GM18907 (cell line): ENCODE data around the gene COL16A1.

Experiments
- ATAC-seq: cut with Tn5 transposase; IDR thresholded peaks from one replicate; pipeline ENCODE4 v1.9.1; 2021; ENCODE audit warnings: mild to moderate bottlenecking, moderate library complexity; ENCODE audit not compliant: unreplicated experiment

Gene COL16A1

DNA sequence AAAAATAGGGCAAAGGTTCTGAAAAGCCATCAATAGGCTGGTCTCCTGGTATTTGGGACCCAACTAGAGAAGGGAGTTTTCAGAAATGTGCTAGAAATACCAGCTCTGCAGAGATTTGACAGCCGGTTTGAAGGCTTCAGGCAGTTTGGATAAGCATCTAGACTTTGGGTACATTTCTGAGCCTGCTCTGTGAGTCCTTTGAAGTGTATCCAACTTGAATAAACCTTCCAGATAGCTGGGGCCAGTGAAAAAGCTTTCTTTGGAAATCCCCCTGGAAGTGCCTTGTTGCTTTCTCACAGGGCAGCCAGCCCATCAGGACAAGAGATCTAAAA is 52.8 kb downstream of the COL16A1 start:
- no peak for ATAC-seq

DNA sequence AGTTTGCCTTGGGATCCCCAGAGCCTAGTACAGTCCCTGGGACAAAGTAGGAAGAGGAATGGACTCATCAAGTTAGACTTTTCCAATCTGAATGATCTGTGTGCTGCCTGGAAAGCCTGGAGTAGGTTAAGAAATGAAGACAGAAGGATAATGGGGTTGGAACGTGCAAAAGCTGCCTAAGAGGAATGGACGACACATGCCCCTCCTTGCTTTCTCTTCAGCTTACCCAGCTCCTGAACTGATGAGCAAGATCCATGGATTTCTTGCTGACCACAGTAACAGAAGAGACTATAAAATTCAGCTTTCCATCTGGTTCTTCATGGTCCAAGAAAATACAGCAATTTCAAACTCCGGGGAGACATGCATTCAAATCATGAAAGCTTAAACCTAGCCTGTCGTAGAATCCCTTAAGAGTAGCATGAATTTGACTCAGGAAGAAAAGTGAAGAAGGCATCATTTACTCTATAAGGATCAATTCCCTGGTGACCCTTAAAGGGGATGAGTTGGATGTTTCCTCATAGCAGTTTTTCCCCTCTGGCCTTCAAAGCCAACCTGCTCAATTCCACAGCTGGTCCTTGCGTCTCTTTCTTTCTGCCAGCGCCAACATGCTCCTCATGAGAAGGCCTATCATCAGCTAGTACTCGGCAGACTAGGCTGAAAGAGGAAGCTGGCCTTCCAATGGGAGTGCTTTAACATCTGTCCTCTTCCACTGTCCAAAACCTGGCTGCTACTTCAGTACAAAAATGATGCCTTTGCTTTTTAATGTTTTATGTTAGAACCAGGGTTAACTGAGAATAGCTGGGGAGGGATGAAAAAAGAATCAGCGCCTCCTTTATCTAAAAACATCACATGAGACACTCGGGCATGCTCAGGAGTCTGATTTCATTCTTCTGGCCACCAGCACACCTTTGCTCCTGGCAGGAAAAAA is 53.4 kb downstream of the COL16A1 start:
- no peak for ATAC-seq

DNA sequence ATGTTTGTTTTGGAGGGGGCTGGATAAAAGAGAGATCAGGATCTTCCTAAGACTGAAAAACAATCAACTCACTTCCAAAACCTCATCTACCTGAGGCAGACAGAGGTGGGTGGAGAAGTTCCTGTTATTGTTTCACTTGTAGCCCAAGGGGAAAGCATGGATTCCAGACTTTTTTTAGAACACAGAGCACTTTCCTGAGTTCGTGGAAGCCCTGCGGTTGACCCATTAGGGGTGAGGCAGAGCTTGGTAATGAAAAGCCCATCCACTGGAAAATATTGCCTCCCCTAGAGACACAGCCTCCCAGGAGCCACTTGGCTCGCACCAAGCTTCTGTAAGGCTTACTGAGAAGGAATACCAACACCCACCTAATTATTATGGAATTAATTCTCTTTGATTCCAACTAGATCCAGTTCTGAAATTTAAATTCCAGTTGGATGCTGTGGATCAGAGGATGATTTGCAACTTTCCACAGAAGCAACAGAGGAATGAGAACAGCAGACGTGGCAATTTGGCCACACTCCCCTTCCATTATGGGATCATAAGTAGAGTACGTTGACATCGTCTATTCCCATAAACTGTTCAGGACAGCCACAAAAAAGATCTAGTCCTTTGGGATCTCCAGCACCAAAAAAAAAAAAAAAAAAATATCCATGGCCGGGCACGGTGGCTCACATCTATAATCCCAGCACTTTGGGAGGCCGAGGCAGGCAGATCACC is 55.0 kb downstream of the COL16A1 start:
- no peak for ATAC-seq

DNA sequence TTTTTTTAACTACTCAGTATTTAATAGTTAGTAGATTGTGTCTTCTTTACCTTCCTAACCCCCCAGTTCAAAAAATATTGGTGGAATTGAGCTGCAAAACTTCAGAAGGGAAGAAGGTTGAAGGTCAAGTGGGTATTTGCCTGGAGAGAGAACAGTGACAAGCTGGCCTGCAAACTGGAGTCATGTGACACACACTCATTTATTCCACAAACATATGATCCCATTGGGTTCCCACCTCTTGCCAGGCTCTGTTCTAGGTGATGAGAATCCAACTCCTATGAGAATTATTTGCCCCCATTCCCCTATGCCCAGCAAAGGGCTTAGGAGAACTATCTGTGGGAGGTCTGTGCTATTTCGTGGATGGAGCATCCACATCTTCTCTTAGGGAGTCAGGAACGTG is 55.6 kb downstream of the COL16A1 start:
- no peak for ATAC-seq

DNA sequence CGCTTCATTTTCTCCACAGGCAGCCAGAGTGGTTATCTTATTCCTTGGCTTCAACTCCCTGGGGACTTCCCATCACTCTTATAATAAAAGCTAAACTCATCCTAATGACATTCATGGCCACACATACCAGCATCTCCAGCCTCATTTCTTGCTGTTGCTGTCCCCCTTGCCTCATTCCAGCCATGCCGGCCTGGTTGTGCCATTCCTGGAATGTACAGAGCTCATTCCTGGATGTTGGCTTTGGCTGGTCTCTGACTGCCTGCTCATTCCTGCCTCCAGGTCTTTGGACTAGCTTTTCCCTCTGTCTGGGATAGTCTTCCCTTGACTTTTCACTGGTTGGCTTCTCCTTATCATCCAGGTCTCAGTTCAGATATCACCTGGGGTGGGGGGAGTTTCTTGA is 56.7 kb downstream of the COL16A1 start:
- ATAC-seq, result no peak

DNA sequence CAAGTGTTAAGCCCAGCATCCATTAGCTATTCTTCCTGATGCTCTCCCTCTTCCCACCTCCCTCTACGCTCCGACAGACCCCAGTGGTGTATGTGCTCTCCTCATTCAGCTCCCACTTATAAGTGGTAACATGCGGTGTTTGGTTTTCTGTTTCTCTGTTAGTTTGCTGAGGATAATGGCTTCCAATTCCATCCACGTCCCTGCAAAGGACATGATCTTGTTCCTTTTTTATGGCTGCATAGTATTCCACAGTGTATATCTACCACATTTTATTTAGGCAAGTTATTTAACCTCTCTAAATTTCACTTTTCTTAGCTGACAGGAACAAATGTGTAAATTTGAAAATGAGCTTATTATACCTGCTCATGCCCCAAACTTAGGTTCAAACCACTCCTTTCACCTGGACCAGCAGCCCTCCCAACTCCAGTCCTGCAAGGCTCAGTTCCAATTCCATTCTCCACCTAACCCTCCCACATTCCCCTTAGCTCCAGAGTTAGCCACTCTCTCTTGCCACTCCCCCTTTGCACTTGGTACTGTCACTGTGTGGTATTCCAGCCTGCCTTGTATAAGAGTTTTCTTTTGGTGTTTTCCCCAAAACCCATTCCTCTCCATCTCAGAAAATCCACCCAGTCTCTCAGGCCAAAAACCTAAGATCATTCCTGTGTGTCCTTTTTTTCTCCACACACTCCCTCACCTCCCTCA is 57.4 kb downstream of the COL16A1 start:
- ATAC-seq, result no peak

DNA sequence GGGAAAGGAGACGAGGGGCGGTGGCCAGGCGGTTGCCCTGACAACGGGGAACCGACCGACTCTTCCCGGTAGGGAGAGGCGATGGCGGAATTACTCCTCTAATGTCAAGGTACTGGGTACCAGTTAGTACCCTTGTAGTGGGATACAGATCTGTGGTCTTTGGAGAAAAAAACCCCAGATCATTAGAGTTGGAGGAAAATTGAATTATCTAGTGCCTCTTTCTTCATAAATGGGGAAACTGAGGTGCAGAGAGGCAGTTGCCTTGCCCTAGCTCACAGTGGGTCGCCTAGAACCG is 58.6 kb downstream of the COL16A1 start:
- no peak for ATAC-seq

DNA sequence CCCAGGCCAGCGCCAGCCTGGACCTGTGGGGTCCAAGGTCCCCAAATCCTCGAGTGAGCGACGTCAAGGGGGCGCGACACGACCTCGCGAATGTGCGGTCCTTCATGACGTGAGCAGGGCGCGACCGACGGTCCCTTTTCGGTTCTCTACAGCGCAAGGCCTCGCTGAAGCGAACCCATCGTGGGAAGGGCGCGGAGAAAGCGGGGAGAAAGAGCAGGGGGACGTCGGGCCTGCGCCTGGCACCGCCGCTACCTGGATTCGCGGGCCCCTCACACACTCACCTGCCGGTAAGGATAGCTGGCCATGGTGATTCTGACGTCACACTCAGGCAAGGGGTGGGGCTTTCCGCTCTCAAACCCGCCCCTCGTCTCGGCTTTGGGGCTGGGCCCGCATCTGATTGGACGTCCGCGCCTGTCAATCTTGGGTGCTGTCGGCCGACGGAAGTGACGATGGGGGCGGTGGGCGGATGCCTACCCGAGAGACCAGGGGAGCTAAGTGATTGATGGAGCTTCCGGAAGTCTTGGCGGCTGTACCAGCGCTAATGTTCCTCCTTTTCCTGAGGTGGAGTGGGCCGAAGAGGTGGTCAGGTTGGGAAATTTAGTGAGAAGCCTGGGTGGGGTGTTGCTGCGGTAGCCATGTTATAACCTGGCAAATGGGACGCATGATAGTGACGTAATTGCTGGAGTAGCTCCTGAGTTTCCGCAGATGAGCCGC is 59.1 kb downstream of the COL16A1 start, which contains the start of gene PEF1:
Gene PEF1 (minus strand): TSS at position 317 of the 714 bp plus-strand sequence. CDS start 12 bp downstream, at position 305.
- peak; percentile 93 for ATAC-seq

DNA sequence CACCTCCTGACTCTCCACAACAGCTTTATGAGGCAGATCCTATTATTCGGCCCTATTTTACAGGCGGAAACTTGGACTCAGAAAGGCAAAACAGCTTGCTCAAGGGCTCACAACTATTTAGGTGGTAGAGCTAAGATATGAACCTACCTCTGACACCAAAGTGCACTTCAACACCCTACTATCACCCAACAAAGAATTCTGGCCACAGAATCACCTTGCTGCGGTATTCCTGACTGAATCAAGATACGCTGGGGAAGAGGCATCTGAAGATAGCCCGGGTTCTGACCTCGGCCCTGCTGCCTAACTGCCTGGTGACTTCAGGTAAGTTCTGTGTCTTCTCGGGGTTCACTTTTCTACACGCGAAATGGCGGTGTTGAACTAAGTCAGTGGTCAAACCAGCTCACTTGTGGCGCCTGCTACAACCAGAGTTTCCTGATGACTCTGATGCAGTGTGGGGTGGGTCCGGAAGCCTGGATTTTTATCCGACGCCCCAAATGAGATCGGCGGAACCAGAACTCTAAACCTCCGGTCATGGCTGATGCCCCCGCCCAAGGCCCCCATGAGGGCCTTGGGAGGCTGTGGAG is 59.7 kb downstream of the COL16A1 start:
- ATAC-seq, result no peak

DNA sequence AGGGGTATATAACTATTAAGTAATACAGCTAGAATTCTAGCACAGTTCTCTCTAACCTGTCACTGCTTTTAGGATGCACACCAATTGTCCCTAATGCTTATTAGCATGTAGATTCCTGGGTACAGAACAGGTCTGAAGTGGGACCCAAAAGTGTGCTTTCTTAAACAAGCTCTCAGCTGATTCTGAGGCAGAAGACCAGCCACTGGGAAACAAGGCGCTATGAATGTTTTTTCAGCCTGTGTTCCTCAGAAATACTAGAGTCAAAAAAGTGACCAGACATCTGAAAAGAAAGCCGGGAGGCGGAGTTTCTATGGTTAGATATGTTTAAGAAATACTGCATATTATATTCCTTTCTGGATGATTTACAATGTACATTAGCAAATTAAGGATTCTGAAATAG is 60.9 kb downstream of the COL16A1 start:
- ATAC-seq, result no peak

DNA sequence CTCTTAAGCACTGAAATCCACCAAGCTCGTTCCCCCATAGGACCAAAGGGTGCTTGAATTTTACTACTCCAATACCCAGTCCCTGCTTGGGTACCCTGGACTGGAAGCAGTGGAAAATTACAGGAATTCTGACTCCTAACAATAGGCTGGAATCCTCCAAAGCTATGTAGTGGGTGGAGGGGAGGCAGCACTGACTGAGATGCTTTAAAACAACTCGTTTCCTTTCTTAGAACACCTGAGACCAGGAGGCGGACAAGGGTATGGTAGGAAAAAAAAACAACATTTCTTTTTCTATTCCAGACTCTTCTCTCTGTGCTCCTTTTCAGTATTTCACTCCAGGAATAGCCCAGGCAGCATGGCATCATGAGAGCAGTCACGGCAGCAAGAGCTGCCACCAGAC is 61.5 kb downstream of the COL16A1 start:
- ATAC-seq, result no peak

DNA sequence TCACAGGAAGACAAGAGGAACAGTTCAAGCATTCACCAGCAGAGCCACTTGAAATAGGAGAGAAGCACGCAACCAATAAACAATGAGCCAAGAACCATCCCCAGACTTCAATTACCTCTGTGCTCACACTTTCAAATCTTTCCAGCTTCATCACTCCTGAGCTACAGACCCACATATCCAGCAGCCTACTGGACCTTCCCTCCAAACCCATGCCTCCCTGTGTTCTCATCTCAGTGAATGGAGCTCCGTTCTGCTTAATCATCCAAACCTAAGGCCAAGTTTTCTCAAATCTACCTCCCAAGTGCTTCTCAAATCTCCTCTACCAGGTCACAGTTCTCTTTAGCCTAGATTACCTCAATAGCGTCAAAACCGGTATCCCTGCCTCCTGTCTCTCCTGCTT is 62.9 kb downstream of the COL16A1 start:
- no peak for ATAC-seq

DNA sequence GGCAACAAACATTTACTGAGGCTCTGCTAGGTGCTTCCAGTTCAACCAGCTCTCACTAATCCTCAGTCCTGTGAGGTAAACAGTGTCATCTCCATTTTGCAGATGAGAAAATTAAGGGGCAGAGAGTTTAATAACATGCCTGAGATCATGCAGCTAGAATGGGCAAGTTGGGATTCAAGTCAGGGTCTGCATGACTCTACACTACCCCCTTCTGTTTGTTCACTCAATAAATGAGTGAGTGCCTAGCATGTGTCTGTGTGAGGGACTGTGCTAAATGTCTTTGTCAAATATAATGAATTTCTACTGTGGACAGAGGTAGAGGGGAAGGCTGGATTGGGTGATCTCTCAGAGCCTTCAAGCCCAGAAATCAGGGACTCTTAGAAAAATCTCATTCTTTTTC is 63.6 kb downstream of the COL16A1 start:
- ATAC-seq, result no peak

DNA sequence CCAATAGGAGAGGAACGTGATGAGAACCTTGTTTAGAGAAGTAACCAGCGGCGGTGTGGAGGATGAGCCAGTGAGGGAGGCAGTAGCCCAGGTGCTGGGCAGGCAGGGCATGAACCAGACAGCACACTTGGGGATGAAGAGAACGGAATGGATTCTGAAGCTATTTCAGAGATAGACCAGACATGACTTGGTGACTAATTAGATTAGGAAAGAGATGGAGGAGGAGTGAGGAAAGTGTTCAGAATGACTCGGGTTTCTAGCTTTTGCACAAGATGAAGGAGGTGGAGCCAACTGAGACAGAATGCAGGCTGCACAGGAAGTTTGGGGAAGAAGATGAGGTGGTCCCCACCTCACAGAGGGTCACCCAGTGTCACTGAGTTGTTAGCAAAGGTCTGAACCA is 64.3 kb downstream of the COL16A1 start:
- no peak for ATAC-seq

DNA sequence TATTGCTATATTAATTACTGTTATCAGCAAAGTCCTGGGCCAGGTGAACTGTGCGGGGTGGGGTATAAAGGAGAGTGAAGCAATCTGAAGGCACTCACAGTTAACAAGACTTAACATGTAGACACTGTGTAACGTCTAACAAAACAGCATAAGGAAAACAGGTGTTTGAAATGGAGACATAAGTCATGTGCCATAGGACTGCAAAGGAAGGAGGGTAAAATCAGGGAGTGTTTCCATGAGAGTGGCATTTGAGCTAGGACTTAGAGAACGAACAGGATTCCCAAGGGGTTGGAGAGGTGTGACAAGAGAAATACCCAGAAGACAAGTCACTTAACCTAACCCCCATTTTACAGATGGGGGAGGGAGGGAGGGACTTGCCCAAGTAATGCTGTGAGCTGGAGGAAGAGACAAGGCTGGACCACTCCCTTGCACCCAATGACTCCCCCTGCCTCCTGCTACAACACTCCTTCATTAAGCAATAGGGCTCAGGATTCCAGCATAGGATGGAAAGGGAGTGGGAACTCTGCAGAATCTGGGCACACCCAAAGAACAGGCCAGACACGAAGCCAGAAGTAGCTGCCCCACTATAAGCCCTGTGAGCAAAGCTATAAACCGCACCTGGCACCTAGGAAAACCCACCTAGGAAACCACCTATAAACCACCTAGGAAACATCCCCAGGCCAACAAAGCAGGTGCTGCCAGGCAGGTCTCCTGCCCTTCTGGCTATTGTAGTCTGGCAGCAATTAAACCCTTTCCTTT is 65.7 kb downstream of the COL16A1 start:
- ATAC-seq, result no peak

DNA sequence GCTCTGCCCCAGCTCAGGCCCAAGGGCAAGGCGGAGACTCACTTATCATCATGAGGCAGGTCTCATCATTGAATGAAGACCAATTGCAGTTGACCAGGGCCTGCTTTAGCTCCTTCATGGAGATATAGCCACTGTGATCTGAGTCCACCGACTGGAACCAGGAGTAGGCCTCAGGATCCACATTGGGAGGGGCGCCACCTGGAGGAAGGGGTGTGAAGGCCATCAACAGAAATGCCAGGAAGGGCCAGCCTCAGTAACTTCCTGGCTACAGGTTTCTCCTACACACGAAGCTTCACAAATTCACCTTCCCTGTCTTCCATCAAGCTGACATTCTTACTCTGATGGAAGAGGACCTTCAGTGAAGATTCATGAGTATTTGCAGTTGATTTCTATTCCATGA is 70.7 kb downstream of the COL16A1 start:
- ATAC-seq, result no peak

DNA sequence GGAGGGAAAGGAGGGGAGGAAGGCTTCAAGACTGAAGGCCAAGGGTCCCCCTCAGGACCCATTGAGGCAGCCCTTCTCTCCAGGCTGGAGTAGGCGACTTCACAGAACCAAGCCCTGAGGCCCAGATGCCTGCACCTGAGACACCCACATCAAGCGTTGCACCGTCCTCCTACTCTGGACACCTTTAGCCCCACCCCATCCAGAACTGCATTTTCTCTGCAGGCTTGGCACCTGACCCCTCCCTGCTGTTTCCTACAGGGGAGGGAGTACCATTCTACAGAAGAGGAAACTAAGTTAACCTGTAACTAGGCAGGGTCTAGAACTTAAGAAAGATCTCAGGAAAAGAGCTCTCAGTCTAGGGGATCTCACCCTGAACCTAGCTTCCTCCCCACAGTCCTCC is 71.2 kb downstream of the COL16A1 start:
- no peak for ATAC-seq

DNA sequence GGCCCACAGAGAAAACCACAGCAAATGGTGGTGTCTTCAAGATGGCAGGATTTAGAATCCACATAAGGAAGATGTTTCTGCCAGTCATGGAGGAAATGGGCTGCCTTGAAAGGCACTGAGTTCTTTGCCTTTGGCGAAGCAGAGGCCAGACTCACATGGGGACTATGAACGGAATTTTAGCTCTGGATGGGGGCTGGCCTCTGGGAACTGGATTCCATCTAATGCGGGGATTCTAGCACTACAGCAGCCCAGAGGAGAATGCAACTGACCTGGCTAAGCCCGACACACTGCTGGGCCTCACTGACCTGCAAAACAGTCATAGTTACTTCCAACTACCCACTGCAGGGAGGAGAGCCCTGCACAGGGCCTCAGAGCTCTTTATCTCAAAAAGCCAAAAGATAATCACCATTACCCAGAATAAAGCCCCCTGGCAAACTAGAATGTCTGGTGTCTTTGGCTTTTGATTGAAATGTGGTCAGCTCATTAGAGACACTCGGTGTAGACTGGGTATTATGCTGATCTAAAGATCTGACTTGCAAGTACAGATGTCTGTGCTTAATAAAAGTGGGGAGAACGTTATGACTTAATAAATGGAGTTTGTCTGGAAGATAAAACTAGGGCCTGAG is 74.8 kb downstream of the COL16A1 start:
- ATAC-seq, result no peak

DNA sequence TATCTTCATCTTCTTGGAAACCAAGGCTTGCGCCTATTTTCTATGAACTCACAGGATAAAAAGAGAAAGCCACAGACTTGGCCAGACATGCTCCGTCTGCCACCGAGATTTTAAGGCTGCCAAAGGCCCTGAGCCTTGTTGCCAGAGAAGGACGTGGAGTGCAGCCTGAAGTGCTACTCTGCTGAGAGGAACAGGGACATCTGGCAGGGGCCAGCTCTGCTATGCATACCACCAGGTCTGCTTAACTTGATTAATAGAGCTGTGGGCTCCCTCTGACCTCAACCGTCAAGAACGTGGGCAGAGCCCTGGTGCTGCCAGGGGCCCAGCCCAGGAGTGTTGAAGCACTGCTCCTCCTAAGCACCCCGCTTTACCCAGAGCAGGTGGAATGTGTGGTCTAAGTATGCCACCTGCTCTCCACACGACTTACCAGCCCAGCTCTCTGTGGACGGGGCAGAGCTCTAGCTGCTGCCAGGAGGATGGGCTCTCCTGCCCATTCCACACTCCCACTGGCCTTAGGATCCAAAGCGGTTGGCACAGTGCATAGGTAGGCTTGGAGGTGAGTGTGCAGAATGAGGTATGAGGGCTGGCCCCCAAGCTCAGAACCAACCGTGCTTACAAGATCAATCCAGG is 75.8 kb downstream of the COL16A1 start:
- no peak for ATAC-seq
